MCF 10A (cell line): ENCODE results near the gene THSD7B. TPM values are rescaled to one million over a fixed set of nuclear protein-coding genes. Genes with fewer than 3 reads are reported as not detected.

ENCODE experiments used
- BruUV-seq: library from RNA; stranded (reverse); fragments of 400-500 nt; replicated peaks from 2 replicates; lab custom pipeline; 2021; lab: Mats Ljungman, UMichigan
- CTCF ChIA-PET: fragments of 300-600 bp; sonication (Branson Sonifier 250); formaldehyde crosslinking; extraction: SDS; loops from one replicate; lab custom pipeline; 2021; ENCODE audit warnings: antibody characterized with exemption, inconsistent platforms; lab: Yijun Ruan, JAX
- POLR2A ChIA-PET: fragments of 300-600, 350-650 bp; sonication (Branson Sonifier 250); formaldehyde crosslinking; extraction: SDS; loops from one replicate; lab custom pipeline; 2020; ENCODE audit warnings: antibody characterized with exemption, inconsistent platforms; lab: Yijun Ruan, JAX
- DNase-seq: peaks from one replicate; pipeline ENCODE4 v3.0.0-alpha.2; 2018; ENCODE audit not compliant: unreplicated experiment
- H3K27ac Mint-ChIP-seq: one replicate; pipeline ENCODE4 v1.8.0; 2022; ENCODE audit warnings: mild to moderate bottlenecking, low read depth, mixed read lengths; ENCODE audit not compliant: unreplicated experiment
- H3K27me3 Mint-ChIP-seq: one replicate; pipeline ENCODE4 v1.8.0; 2022; ENCODE audit warnings: mixed read lengths; ENCODE audit not compliant: insufficient read depth, unreplicated experiment
- H3K36me3 Mint-ChIP-seq: one replicate; pipeline ENCODE4 v1.8.0; 2022; ENCODE audit warnings: mild to moderate bottlenecking, moderate library complexity, mixed read lengths; ENCODE audit not compliant: insufficient read depth, unreplicated experiment
- H3K4me1 Mint-ChIP-seq: one replicate; pipeline ENCODE4 v1.8.0; 2022; ENCODE audit warnings: mixed read lengths; ENCODE audit not compliant: insufficient read depth, unreplicated experiment
- H3K4me3 Mint-ChIP-seq: one replicate; pipeline ENCODE4 v1.8.0; 2022; ENCODE audit warnings: mild to moderate bottlenecking, moderate library complexity, mixed read lengths; ENCODE audit not compliant: unreplicated experiment
- H3K9me3 Mint-ChIP-seq: one replicate; pipeline ENCODE4 v1.8.0; 2022; ENCODE audit warnings: mixed read lengths; ENCODE audit not compliant: unreplicated experiment
- CTCF ChIP-seq: fragments of 200-600 bp; IDR thresholded peaks from one replicate; pipeline ENCODE4 v1.8.0; 2022; ENCODE audit warnings: antibody characterized with exemption, mild to moderate bottlenecking; ENCODE audit not compliant: unreplicated experiment
- intact Hi-C: fragments of 100-400 bp; cut with micrococcal nuclease; formaldehyde crosslinking; loops from 2 replicates; pipeline ENCODE4 v1.14.1; 2022
- total RNA-seq: library from RNA; stranded (reverse); gene quantifications from 2 replicates; pipeline ENCODE4 v1.2.3, GENCODE V29; 2022

The THSD7B gene
- total RNA-seq, 1 experiment from 2014 or later: not detected

- CTCF ChIA-PET: interaction anchor here (0.8 to 1.0 kb wide), 6 partner anchors 8 to 1102 kb away, joined by 3 to 5 read pairs (median 4); no protein-coding TSS in a partner anchor
- H3K27ac Mint-ChIP-seq: no peak overlapping the region
Observed at GRCh38 chr2:136736236-136736635, 29.1 kb upstream of the THSD7B start.

GRCh38 chr2:136738044-136738443, 27.3 kb upstream of the THSD7B start:
- ChIA-PET CTCF (interaction anchor here (0.6 to 1.3 kb wide), 7 partner anchors 11 to 1211 kb away, joined by 3 to 5 read pairs (median 3); no protein-coding TSS in a partner anchor), POLR2A (no interaction called here)
- no peak for TF ChIP-seq CTCF
- no peak for DNase-seq
- no peak overlapping the region for H3K4me3 Mint-ChIP-seq
- no peaks in the 10 kb centered on the region for H3K9me3 Mint-ChIP-seq
- intact Hi-C loops: loop anchor here (5.0 kb wide), 1 partner anchor 316 kb away; no protein-coding TSS in a partner anchor
- no peak overlapping the region for H3K27ac Mint-ChIP-seq
- no peaks in the 10 kb centered on the region for H3K36me3 Mint-ChIP-seq
- H3K4me1 Mint-ChIP-seq: peaks cover 6% of the 10 kb centered on the region
- BruUV-seq: no TSS peak
- H3K27me3 Mint-ChIP-seq: peaks cover 11% of the 10 kb centered on the region

More at GRCh38 chr2:136736236-136736635, 29.1 kb upstream of the THSD7B start:
- DNase-seq: no peak
- no TSS peak for BruUV-seq
- Mint-ChIP-seq H3K27me3 (peaks cover 19% of the 10 kb centered on the region), H3K9me3 (no peaks in the 10 kb centered on the region), H3K4me3 (no peak overlapping the region), H3K4me1 (peaks cover 6% of the 10 kb centered on the region), H3K36me3 (no peaks in the 10 kb centered on the region)
- TF ChIP-seq CTCF: no peak
- intact Hi-C loops: loop anchor here (5.0 kb wide), 1 partner anchor 314 kb away; no protein-coding TSS in a partner anchor
- POLR2A ChIA-PET: no interaction called here

GRCh38 chr2:136741471-136741870, 23.9 kb upstream of the THSD7B start:
- peaks cover 6% of the 10 kb centered on the region for H3K4me1 Mint-ChIP-seq
- no peaks in the 10 kb centered on the region for H3K36me3 Mint-ChIP-seq
- no peak for DNase-seq
- no peak overlapping the region for H3K27ac Mint-ChIP-seq
- POLR2A ChIA-PET: no interaction called here
- no peak for TF ChIP-seq CTCF
- no peaks in the 10 kb centered on the region for H3K9me3 Mint-ChIP-seq
- intact Hi-C loops: no loop called here
- no peaks in the 10 kb centered on the region for H3K27me3 Mint-ChIP-seq
- BruUV-seq: no TSS peak
- CTCF ChIA-PET: no interaction called here
- no peak overlapping the region for H3K4me3 Mint-ChIP-seq

GRCh38 chr2:136750065-136750464, 15.3 kb upstream of the THSD7B start:
- Mint-ChIP-seq H3K27me3 (no peaks in the 10 kb centered on the region), H3K27ac (no peak overlapping the region), H3K9me3 (no peaks in the 10 kb centered on the region), H3K36me3 (no peaks in the 10 kb centered on the region), H3K4me3 (no peak overlapping the region), H3K4me1 (no peaks in the 10 kb centered on the region)
- no TSS peak for BruUV-seq
- POLR2A ChIA-PET: no interaction called here
- CTCF ChIA-PET: no interaction called here
- TF ChIP-seq CTCF: no peak
- DNase-seq: no peak
- intact Hi-C loops: no loop called here
